HCT116 (cell line): ENCODE results near the gene ANXA10. TPM values are rescaled to one million over a fixed set of nuclear protein-coding genes. Genes with fewer than 3 reads are reported as not detected.
A peak's percentile ranks its signal among the peaks of the same experiment; 100 is the strongest.

Experiments
- ATAC-seq: fragments of 200-7000 bp; cut with Tn5 transposase; 2 replicates; pipeline ENCODE4 v1.9.1; 2020; ENCODE audit warnings: mild to moderate bottlenecking, moderate library complexity
- BruUV-seq: library from RNA; stranded (reverse); fragments of 400-500 nt; replicated peaks from 2 replicates; lab custom pipeline; 2021; lab: Mats Ljungman, UMichigan
- CTCF ChIA-PET: fragments of 300-600 bp; sonication (Branson Sonifier 250); formaldehyde crosslinking; loops from one replicate; lab custom pipeline; 2021; ENCODE audit warnings: antibody characterized with exemption; lab: Charles Lee
- POLR2A ChIA-PET: fragments of 300-600, 350-600 bp; sonication (Branson Sonifier 250); formaldehyde crosslinking; loops from one replicate; lab custom pipeline; 2021; ENCODE audit warnings: antibody characterized with exemption; lab: Charles Lee
- RAD21 ChIA-PET, 2 experiments: fragments of 300-600 bp; sonication (Branson Sonifier 250); formaldehyde crosslinking; loops; one replicate each; lab custom pipeline; 2023; ENCODE audit warnings: low total read pairs in 2 of 2; ENCODE audit not compliant: uncharacterized antibody in 2 of 2, unreplicated experiment in 2 of 2, low non-redundant PET in 1 of 2; lab: Charles Lee
- DNase-seq: peaks from one replicate; pipeline ENCODE4 v3.0.0-alpha.2; 2010; ENCODE audit warnings: low read depth, low spot score
- H2AFZ ChIP-seq: fragments of 200-600 bp; shearing (Covaris generic), sonication (generic); 2 replicates; pipeline ENCODE4 v1.6.1; 2017; ENCODE audit warnings: low read depth, mixed run types, mixed read lengths, antibody characterized with exemption, low read length; ENCODE audit not compliant: poor library complexity, severe bottlenecking
- H3K27ac ChIP-seq: 2 replicates; pipeline ENCODE4 v1.5.1; 2012; ENCODE audit warnings: low read depth, low read length
- H3K27me3 ChIP-seq: fragments of 200-600 bp; sonication (generic); 2 replicates; pipeline ENCODE4 v1.6.1; 2016; ENCODE audit warnings: mixed run types, low read length, mixed read lengths; ENCODE audit not compliant: insufficient read depth
- H3K36me3 ChIP-seq, 2 experiments: fragments of 200-500 bp in 1 of 2; fragments of 200-600 bp in 1 of 2; sonication (Bioruptor generic) in 1 of 2; sonication (generic) in 1 of 2; 2 replicates each; pipeline versions ENCODE4 v1.5.1 to v1.6.1; 2014 to 2016; ENCODE audit warnings: low read length in 2 of 2, inconsistent platforms in 1 of 2, mixed read lengths in 1 of 2, mixed run types in 1 of 2; ENCODE audit not compliant: insufficient read depth in 2 of 2, control insufficient read depth in 1 of 2
- H3K4me1 ChIP-seq, 2 experiments: fragments of 200-600 bp in 1 of 2; sonication (generic) in 1 of 2; 2 replicates each; pipeline versions ENCODE4 v1.5.1 to v1.6.1; 2012 to 2017; ENCODE audit warnings: low read length in 2 of 2, inconsistent platforms in 1 of 2, mild to moderate bottlenecking in 1 of 2, mixed read lengths in 1 of 2, mixed run types in 1 of 2, moderate library complexity in 1 of 2; ENCODE audit not compliant: insufficient read depth in 2 of 2, control insufficient read depth in 1 of 2
- H3K4me2 ChIP-seq: fragments of 200-600 bp; sonication (generic); 2 replicates; pipeline ENCODE4 v1.6.1; 2017; ENCODE audit warnings: mixed run types, low read length, mixed read lengths
- H3K4me3 ChIP-seq, 2 experiments: fragments of 200-600 bp in 1 of 2; sonication (generic) in 1 of 2; replicated peaks in 1 of 2; 2 replicates each; pipeline ENCODE4 v1.5.1; 2011 to 2016; ENCODE audit warnings: low read length in 2 of 2, control low read depth in 1 of 2, low read depth in 1 of 2, mild to moderate bottlenecking in 1 of 2, mixed read lengths in 1 of 2, mixed run types in 1 of 2
- H3K79me2 ChIP-seq: fragments of 200-600 bp; sonication (generic); 2 replicates; pipeline ENCODE4 v1.6.1; 2017; ENCODE audit warnings: mild to moderate bottlenecking, mixed run types, low read length, moderate library complexity, mixed read lengths; ENCODE audit not compliant: insufficient read depth
- H3K9ac ChIP-seq: fragments of 200-600 bp; sonication (generic); 2 replicates; pipeline ENCODE4 v1.6.1; 2016; ENCODE audit warnings: low read length, mixed read lengths
- H3K9me2 ChIP-seq: fragments of 200-600 bp; sonication (generic), shearing (Covaris generic); 2 replicates; pipeline ENCODE4 v1.6.1; 2017; ENCODE audit warnings: mixed run types, mild to moderate bottlenecking, moderate library complexity; ENCODE audit not compliant: insufficient read depth
- H3K9me3 ChIP-seq, 2 experiments: fragments of 200-500 bp in 1 of 2; fragments of 200-600 bp in 1 of 2; sonication (Bioruptor generic) in 1 of 2; sonication (generic) in 1 of 2; 2 replicates each; pipeline ENCODE4 v1.6.1; 2014 to 2017; ENCODE audit warnings: low read length in 2 of 2, mixed read lengths in 2 of 2, inconsistent platforms in 1 of 2, low read depth in 1 of 2, mild to moderate bottlenecking in 1 of 2, mixed run types in 1 of 2, moderate library complexity in 1 of 2; ENCODE audit not compliant: control insufficient read depth in 1 of 2, insufficient read depth in 1 of 2
- H4K20me1 ChIP-seq: fragments of 200-600 bp; sonication (generic), shearing (Covaris generic); 2 replicates; pipeline ENCODE4 v1.6.1; 2017; ENCODE audit warnings: mixed run types, mild to moderate bottlenecking, moderate library complexity; ENCODE audit not compliant: insufficient read depth
- CBX3 ChIP-seq: IDR thresholded peaks from 2 replicates; pipeline ENCODE4 v1.6.1; 2012; ENCODE audit warnings: low read depth
- CEBPB ChIP-seq: IDR thresholded peaks from 2 replicates; pipeline ENCODE4 v1.6.1; 2012; ENCODE audit warnings: low read depth
- EGR1 ChIP-seq: IDR thresholded peaks from 2 replicates; pipeline ENCODE4 v1.6.1; 2012; ENCODE audit warnings: low read depth
- EZH2 ChIP-seq: fragments of 200-600 bp; sonication (generic); IDR thresholded peaks from 2 replicates; pipeline ENCODE4 v1.6.1; 2017; ENCODE audit warnings: antibody characterized with exemption, mixed run types
- EZH2phosphoT487 ChIP-seq: fragments of 200-600 bp; IDR thresholded peaks from 2 replicates; pipeline ENCODE4 v1.6.1; 2018; ENCODE audit warnings: antibody characterized with exemption, borderline replicate concordance
- JUND ChIP-seq: IDR thresholded peaks from 2 replicates; pipeline ENCODE4 v1.6.1; 2012
- POLR2A ChIP-seq: IDR thresholded peaks from 2 replicates; pipeline ENCODE4 v1.7.0; 2011; ENCODE audit warnings: borderline replicate concordance; ENCODE audit not compliant: insufficient read depth, insufficient read length; ENCODE audit errors: extremely low read depth
- RAD21 ChIP-seq: IDR thresholded peaks from 2 replicates; pipeline ENCODE4 v1.6.1; 2012; ENCODE audit warnings: low read depth, mild to moderate bottlenecking
- REST ChIP-seq: IDR thresholded peaks from 2 replicates; pipeline ENCODE4 v1.6.1; 2012; ENCODE audit warnings: low read depth
- SIN3A ChIP-seq: IDR thresholded peaks from 2 replicates; pipeline ENCODE4 v1.6.1; 2012; ENCODE audit warnings: low read depth
- SP1 ChIP-seq: IDR thresholded peaks from 2 replicates; pipeline ENCODE4 v1.6.1; 2012; ENCODE audit warnings: low read depth
- SRF ChIP-seq: IDR thresholded peaks from 2 replicates; pipeline ENCODE4 v1.6.1; 2012; ENCODE audit warnings: low read depth
- YY1 ChIP-seq: IDR thresholded peaks from 2 replicates; pipeline ENCODE4 v1.6.1; 2011; ENCODE audit warnings: low read length, low read depth, moderate library complexity, mild to moderate bottlenecking; ENCODE audit not compliant: insufficient replicate concordance; ENCODE audit errors: extremely low read depth
- ZFX ChIP-seq: fragments of 450-650 bp; IDR thresholded peaks from 2 replicates; pipeline ENCODE4 v1.6.1; 2017
- intact Hi-C: fragments of 100-400 bp; cut with micrococcal nuclease; formaldehyde crosslinking; loops from 2 replicates; pipeline ENCODE4 v1.10.0; 2022
- total RNA-seq: library from RNA; stranded (reverse); gene quantifications from one replicate; pipeline ENCODE4 v1.2.1, GENCODE V29; 2021; ENCODE audit not compliant: unreplicated experiment
- TF ChIP-seq, protein P1 (sequence below): IDR thresholded peaks from 2 replicates; pipeline ENCODE4 v1.6.1; 2012
- TF ChIP-seq, protein P2 (sequence below): IDR thresholded peaks from 2 replicates; pipeline ENCODE4 v1.6.1; 2012

Gene ANXA10
- total RNA-seq, 1 experiment from 2014 or later, result 15.1 TPM

- H3K9me2 ChIP-seq, result no peaks in the 10 kb centered on the region; the same call in 1 of the 2 replicates
- DNase-seq, result no peak
- H3K27ac ChIP-seq, result peak overlapping the region; percentile 97
- peak overlapping the region; percentile 84 for H2AFZ ChIP-seq
- RAD21 ChIA-PET, result no interaction called here
- H3K4me3 ChIP-seq, result no peak overlapping the region; a peak in 1 of 4 replicates
- POLR2A ChIA-PET, result no interaction called here
- H3K79me2 ChIP-seq, result no peaks in the 10 kb centered on the region
- intact Hi-C loops, result loop anchor here (2.0 kb wide), 1 partner anchor 22 kb away; no protein-coding TSS in a partner anchor
- CTCF ChIA-PET, result no interaction called here
- H3K4me2 ChIP-seq, result peak overlapping the region; percentile 54
- BruUV-seq, result no TSS peak
- peaks cover 46 to 62% of the 10 kb centered on the region in 2 experiments for H3K4me1 ChIP-seq
- H3K9ac ChIP-seq, result peak overlapping the region; percentile 46
- no peaks in the 10 kb centered on the region for H3K9me3 ChIP-seq
- TF ChIP-seq EGR1, result no peak
- TF ChIP-seq EZH2, result no peak
- no peak for TF ChIP-seq ZFX
- no peak for TF ChIP-seq SP1
- TF ChIP-seq RAD21, result no peak
- no peak for TF ChIP-seq CEBPB
- TF ChIP-seq SRF, result no peak
- TF ChIP-seq CBX3, result no peak
- TF ChIP-seq, protein P1, sequence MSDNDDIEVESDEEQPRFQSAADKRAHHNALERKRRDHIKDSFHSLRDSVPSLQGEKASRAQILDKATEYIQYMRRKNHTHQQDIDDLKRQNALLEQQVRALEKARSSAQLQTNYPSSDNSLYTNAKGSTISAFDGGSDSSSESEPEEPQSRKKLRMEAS, result no peak
- TF ChIP-seq, protein P2, sequence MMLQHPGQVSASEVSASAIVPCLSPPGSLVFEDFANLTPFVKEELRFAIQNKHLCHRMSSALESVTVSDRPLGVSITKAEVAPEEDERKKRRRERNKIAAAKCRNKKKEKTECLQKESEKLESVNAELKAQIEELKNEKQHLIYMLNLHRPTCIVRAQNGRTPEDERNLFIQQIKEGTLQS, result no peak
- no peak for TF ChIP-seq EZH2phosphoT487
- no peak for TF ChIP-seq YY1
- no peak for TF ChIP-seq REST
- no peak for TF ChIP-seq JUND
- no peak for TF ChIP-seq SIN3A
- TF ChIP-seq POLR2A, result no peak
- ATAC-seq, result no peak
- H4K20me1 ChIP-seq, result no peaks in the 10 kb centered on the region
- no peaks in the 10 kb centered on the region for H3K27me3 ChIP-seq
- H3K36me3 ChIP-seq, result peaks cover 0 to 19% of the 10 kb centered on the region in 2 experiments; a peak in 1 of 4 replicates
Observed at GRCh38 chr4:168099195-168099594, 6.9 kb downstream of the ANXA10 start.
